Peyer's patch (tissue), 4 donors: Measurements from ENCODE around the gene PHACTR1. TPM values are rescaled to one million over a fixed set of nuclear protein-coding genes. Genes with fewer than 3 reads are reported as not detected.

ENCODE experiments used
- DNase-seq, 3 donors: peaks; one replicate each; pipeline ENCODE4 v3.0.0-alpha.2; 2017 to 2019
- H3K27ac ChIP-seq, 4 donors: fragments of 200-600 bp; sonication (generic); one replicate each; pipeline ENCODE4 v1.5.1; 2016 to 2019
- H3K27me3 ChIP-seq, 2 donors: fragments of 200-600 bp; sonication (generic); one replicate each; pipeline ENCODE4 v1.5.1; 2019
- H3K36me3 ChIP-seq, 3 donors: fragments of 200-600 bp; sonication (generic); one replicate each; pipeline ENCODE4 v1.5.1; 2016 to 2019
- H3K4me1 ChIP-seq, 4 donors: fragments of 200-600 bp; sonication (generic); one replicate each; pipeline ENCODE4 v1.5.1; 2016 to 2019
- H3K4me3 ChIP-seq, 4 donors: fragments of 200-600 bp; sonication (generic); 1 replicate in 3 of 4; 2 replicates in 1 of 4; pipeline ENCODE4 v1.5.1; 2016 to 2019; ENCODE audit warnings: mild to moderate bottlenecking in 1 of 4
- H3K9me3 ChIP-seq, 4 donors: fragments of 200-600 bp; sonication (generic); one replicate each; pipeline ENCODE4 v1.5.1; 2016 to 2019; ENCODE audit warnings: mild to moderate bottlenecking in 1 of 4
- CTCF ChIP-seq, 6 experiments: fragments of 450-650 bp in 4 of 6; fragments of 200-600 bp in 2 of 6; sonication (generic) in 1 of 6; IDR thresholded peaks; one replicate each; pipeline ENCODE4 v1.5.1; 2017 to 2019; ENCODE audit warnings: antibody characterized with exemption in 6 of 6, mild to moderate bottlenecking in 3 of 6, moderate library complexity in 1 of 6
- POLR2A ChIP-seq, 2 donors: fragments of 450-650 bp; IDR thresholded peaks; one replicate each; pipeline ENCODE4 v1.5.1; 2017; ENCODE audit warnings: antibody characterized with exemption in 2 of 2, mild to moderate bottlenecking in 2 of 2, moderate library complexity in 2 of 2
- total RNA-seq, 4 donors: library from RNA; depleted of rRNA; stranded (reverse); fragments of >200 nt; gene quantifications; one replicate each; pipeline ENCODE4 v1.1.0, GENCODE V29; 2016

The PHACTR1 gene
- total RNA-seq, 4 donors from 2014 or later, result 0.35 to 19.0 (median 1.7) TPM

- Histone ChIP-seq H3K36me3 (no peaks in the 10 kb centered on the region), H3K27me3 (no peaks in the 10 kb centered on the region), H3K9me3 (no peaks in the 10 kb centered on the region), H3K4me1 (peaks cover 0 to 24% (median 0%) of the 10 kb centered on the region in 4 donors), H3K4me3 (no peak overlapping the region), H3K27ac (no peak overlapping the region)
- no peak for TF ChIP-seq CTCF (IDR thresholded peaks at IDR 0.05)
- TF ChIP-seq POLR2A (IDR thresholded peaks at IDR 0.05), result no peak
- no peak for DNase-seq
These were observed 292.9 kb downstream of the PHACTR1 start for GRCh38 chr6:13009461-13009860.

GRCh38 chr6:13011612-13012146 is 295.1 kb downstream of the PHACTR1 start:
- no peak for DNase-seq
- no peak for TF ChIP-seq POLR2A (IDR thresholded peaks at IDR 0.05)
- TF ChIP-seq CTCF (IDR thresholded peaks at IDR 0.05), result no peak
- Histone ChIP-seq H3K9me3 (no peaks in the 10 kb centered on the region), H3K4me1 (peaks cover 0 to 31% (median 0%) of the 10 kb centered on the region in 4 donors), H3K4me3 (no peak overlapping the region), H3K27me3 (no peaks in the 10 kb centered on the region), H3K27ac (peak overlapping the region in 1 of 4 donors; percentile 14), H3K36me3 (no peaks in the 10 kb centered on the region)

GRCh38 chr6:13012296-13012695 is 295.7 kb downstream of the PHACTR1 start:
- no peaks in the 10 kb centered on the region for H3K9me3 ChIP-seq
- TF ChIP-seq CTCF (IDR thresholded peaks at IDR 0.05), result no peak
- no peaks in the 10 kb centered on the region for H3K27me3 ChIP-seq
- DNase-seq, result no peak
- H3K36me3 ChIP-seq, result no peaks in the 10 kb centered on the region
- peak overlapping the region in 1 of 4 donors; percentile 14 for H3K27ac ChIP-seq
- peaks cover 0 to 31% (median 0%) of the 10 kb centered on the region in 4 donors for H3K4me1 ChIP-seq
- H3K4me3 ChIP-seq, result no peak overlapping the region

- Histone ChIP-seq H3K4me3 (peak overlapping the region; percentile 14 to 55 (median 45)), H3K9me3 (no peaks in the 10 kb centered on the region), H3K27me3 (no peaks in the 10 kb centered on the region), H3K36me3 (no peaks in the 10 kb centered on the region), H3K27ac (no peak overlapping the region), H3K4me1 (peaks cover 0 to 31% (median 0%) of the 10 kb centered on the region in 4 donors)
- TF ChIP-seq POLR2A (IDR thresholded peaks at IDR 0.05), result no peak
- TF ChIP-seq CTCF (IDR thresholded peaks at IDR 0.05), result no peak
- no peak for DNase-seq
These were observed 296.6 kb downstream of the PHACTR1 start for GRCh38 chr6:13012977-13013680.

- Histone ChIP-seq H3K4me1 (peaks cover 0 to 31% (median 0%) of the 10 kb centered on the region in 4 donors), H3K9me3 (no peaks in the 10 kb centered on the region), H3K36me3 (no peaks in the 10 kb centered on the region), H3K27ac (no peak overlapping the region), H3K27me3 (no peaks in the 10 kb centered on the region), H3K4me3 (peak overlapping the region; percentile 14 to 55 (median 45))
- no peak for DNase-seq
- TF ChIP-seq POLR2A (IDR thresholded peaks at IDR 0.05) (no peak), CTCF (IDR thresholded peaks at IDR 0.05) (no peak)
These were observed 297.3 kb downstream of the PHACTR1 start for GRCh38 chr6:13013681-13014503.
